ENCODE results near the gene OVCH2.
"Not testable (repeated sequence)": the region's sequence is repeated elsewhere in the genome, so short reads cannot be mapped to it uniquely, and the experiment has no call there.

The OVCH2 gene, protein sequence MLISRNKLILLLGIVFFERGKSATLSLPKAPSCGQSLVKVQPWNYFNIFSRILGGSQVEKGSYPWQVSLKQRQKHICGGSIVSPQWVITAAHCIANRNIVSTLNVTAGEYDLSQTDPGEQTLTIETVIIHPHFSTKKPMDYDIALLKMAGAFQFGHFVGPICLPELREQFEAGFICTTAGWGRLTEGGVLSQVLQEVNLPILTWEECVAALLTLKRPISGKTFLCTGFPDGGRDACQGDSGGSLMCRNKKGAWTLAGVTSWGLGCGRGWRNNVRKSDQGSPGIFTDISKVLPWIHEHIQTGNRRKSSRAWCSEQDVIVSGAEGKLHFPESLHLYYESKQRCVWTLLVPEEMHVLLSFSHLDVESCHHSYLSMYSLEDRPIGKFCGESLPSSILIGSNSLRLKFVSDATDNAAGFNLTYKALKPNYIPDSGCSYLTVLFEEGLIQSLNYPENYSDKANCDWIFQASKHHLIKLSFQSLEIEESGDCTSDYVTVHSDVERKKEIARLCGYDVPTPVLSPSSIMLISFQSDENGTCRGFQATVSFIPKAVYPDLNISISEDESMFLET

DNA sequence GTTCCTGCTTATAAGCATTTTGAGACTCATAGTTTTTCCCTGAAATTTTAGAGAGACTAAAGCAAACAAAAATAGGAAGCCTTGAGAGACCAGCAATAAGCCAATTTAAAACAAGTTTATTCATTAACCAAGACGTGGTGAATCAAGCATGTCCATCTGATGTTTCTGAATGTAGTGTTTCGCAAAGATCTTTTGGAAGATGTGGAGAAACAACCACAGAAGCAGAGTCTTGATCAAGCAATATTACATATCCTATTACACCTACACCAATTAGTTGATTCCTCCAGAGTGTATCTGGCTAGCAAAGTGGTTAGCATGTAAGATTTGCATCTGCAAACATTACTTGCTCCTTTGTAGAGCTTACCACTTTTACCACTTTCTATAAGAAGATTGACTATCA is at the start of gene OVCH2:
OVCH2 (minus strand) TSS at position 101 of the 400 bp plus-strand sequence; CDS start at position 18, 83 bp downstream.
- no peaks in the 10 kb centered on the region for H3K9me3 ChIP-seq
- no peaks in the 10 kb centered on the region for H3K27me3 ChIP-seq
- DNase-seq: no peak
- intact Hi-C loops (cut with DNase I; ENCODE audit: low total_unique reads): no loop called here
- no peaks in the 10 kb centered on the region for H3K36me3 ChIP-seq
- no peak within 1 kb of the TSS for H3K4me3 ChIP-seq
- no peaks in the 10 kb centered on the region for H3K4me1 ChIP-seq
- no peak for TF ChIP-seq CTCF (IDR thresholded peaks at IDR 0.05)
- no peak within 1 kb of the TSS for H3K27ac ChIP-seq

- H3K36me3 ChIP-seq: no peaks in the 10 kb centered on the region
- intact Hi-C loops (cut with DNase I; ENCODE audit: low total_unique reads): no loop called here
- no peaks in the 10 kb centered on the region for H3K27me3 ChIP-seq
- H3K27ac ChIP-seq: no peak overlapping the region
- no peak for DNase-seq
- TF ChIP-seq CTCF (IDR thresholded peaks at IDR 0.05): no peak
- no peak overlapping the region for H3K4me3 ChIP-seq
- no peaks in the 10 kb centered on the region for H3K4me1 ChIP-seq
- H3K9me3 ChIP-seq: no peaks in the 10 kb centered on the region
Measured at GRCh38 chr11:7749456-7749855, 43.2 kb upstream of the OVCH2 start.

DNA sequence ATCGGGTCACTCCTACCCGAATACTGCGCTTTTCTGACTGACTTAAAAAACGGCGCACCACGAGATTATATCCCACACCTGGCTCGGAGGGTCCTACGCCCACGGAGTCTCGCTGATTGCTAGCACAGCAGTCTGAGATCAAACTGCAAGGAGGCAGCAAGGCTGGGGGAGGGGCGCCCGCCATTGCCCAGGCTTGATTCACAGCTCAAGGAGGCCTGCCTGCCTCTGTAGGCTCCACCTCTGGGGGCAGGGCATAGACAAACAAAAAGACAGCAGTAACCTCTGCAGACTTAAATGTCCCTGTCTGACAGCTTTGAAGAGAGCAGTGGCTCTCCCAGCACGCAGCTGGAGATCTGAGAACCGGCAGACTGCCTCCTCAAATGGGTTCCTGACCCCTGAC is 28.5 kb upstream of the OVCH2 start:
- H3K36me3 ChIP-seq; DNase-seq; H3K4me1 ChIP-seq; H3K9me3 ChIP-seq; intact Hi-C loops (cut with DNase I; ENCODE audit: low total_unique reads); H3K27me3 ChIP-seq; H3K4me3 ChIP-seq; H3K27ac ChIP-seq: not testable (repeated sequence)

DNA sequence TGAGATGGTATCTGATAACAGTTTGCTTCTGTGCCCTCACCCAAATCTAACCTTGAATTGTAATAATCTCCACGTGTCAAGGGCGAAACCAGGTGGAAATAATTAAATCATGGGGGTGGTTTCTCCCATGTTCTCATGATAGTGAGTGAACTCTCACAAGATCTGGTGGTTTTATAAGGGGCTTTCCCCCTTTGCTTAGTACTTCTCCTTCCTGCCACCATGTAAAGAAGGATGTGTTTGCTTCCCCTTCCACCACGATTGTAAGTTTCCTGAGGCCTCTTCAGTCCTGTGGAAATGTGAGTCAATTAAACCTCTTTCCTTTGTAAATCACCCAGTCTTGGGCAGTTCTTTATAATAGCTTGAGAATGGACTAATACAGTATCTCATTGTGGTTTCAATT is 8.5 kb upstream of the OVCH2 start:
- H3K36me3 ChIP-seq: no peaks in the 10 kb centered on the region
- intact Hi-C loops (cut with DNase I; ENCODE audit: low total_unique reads): no loop called here

DNA sequence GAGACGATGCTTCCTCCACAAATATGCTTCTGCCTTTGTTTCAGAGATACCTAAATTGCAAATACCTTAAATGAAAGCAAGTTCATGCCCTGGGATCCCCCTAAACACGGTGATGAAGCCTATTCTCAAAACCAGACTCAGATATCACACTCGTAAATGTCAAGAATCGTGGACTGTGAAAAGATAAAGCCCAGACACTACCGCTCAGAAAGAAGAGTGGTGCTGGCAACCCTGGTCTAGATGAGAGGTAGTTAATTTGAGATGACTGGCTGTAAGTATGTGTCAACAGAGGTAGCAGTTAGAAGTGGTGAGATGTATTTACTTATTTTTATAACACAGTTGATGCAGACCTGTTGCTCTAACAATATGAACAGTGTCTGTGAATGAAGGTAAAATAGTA is 2.5 kb downstream of the OVCH2 start:
- Histone ChIP-seq H3K36me3 (no peaks in the 10 kb centered on the region), H3K4me3 (no peak overlapping the region), H3K27ac (no peak overlapping the region), H3K9me3 (no peaks in the 10 kb centered on the region), H3K4me1 (no peaks in the 10 kb centered on the region), H3K27me3 (no peaks in the 10 kb centered on the region)
- intact Hi-C loops (cut with DNase I; ENCODE audit: low total_unique reads): no loop called here
- no peak for TF ChIP-seq CTCF (IDR thresholded peaks at IDR 0.05)
- DNase-seq: no peak

More for the DNA sequence above, 8.5 kb upstream of the OVCH2 start:
- H3K4me3 ChIP-seq: no peak overlapping the region
- DNase-seq: no peak
- no peak overlapping the region for H3K27ac ChIP-seq
- H3K9me3 ChIP-seq: no peaks in the 10 kb centered on the region
- H3K27me3 ChIP-seq: no peaks in the 10 kb centered on the region
- H3K4me1 ChIP-seq: no peaks in the 10 kb centered on the region
- TF ChIP-seq CTCF (IDR thresholded peaks at IDR 0.05): no peak

GRCh38 chr11:7696424-7696823 is 9.9 kb downstream of the OVCH2 start:
- DNase-seq: no peak
- no peaks in the 10 kb centered on the region for H3K4me1 ChIP-seq
- no peak for TF ChIP-seq CTCF (IDR thresholded peaks at IDR 0.05)
- no peak overlapping the region for H3K4me3 ChIP-seq
- H3K9me3 ChIP-seq: no peaks in the 10 kb centered on the region
- no peak overlapping the region for H3K27ac ChIP-seq
- no peaks in the 10 kb centered on the region for H3K36me3 ChIP-seq
- H3K27me3 ChIP-seq: no peaks in the 10 kb centered on the region
- intact Hi-C loops (cut with DNase I; ENCODE audit: low total_unique reads): no loop called here

Data from tibial artery (tissue), 4 donors.